GM21423 (cell line): ENCODE results near the gene DENND2C.

ENCODE experiments used
- ATAC-seq: cut with Tn5 transposase; IDR thresholded peaks from one replicate; pipeline ENCODE4 v1.9.1; 2021; ENCODE audit warnings: mild to moderate bottlenecking, moderate library complexity; ENCODE audit not compliant: unreplicated experiment

DENND2C gene

DNA sequence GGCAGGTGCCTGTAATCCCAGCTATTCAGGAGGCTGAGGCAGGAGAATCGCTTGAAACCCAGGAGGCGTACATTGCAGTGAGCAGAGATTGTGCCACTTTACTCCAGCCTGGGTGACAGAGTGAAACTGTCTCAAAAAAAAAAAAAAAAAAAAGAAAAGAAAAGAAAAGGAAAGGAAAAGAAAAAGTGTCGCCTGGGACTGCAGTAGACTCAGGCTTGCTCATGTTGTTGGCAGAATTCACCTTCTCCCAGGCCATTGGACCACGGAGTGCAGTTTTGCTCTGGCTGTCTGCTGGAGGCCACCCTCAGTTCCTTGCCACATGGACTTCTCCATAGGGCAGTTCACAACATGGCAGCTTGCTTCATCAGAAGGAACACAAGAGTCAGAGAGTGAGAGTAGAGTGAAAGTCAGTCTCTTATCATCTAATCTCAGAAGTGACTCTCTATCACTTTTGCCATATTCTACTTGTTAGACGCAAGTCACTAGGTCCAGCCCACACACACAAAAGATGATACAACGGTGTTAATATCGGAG is 117.7 kb downstream of the DENND2C start:
- no peak for ATAC-seq

- no peak for ATAC-seq
These were observed 118.4 kb downstream of the DENND2C start for GRCh38 chr1:114551400-114551799.

DNA sequence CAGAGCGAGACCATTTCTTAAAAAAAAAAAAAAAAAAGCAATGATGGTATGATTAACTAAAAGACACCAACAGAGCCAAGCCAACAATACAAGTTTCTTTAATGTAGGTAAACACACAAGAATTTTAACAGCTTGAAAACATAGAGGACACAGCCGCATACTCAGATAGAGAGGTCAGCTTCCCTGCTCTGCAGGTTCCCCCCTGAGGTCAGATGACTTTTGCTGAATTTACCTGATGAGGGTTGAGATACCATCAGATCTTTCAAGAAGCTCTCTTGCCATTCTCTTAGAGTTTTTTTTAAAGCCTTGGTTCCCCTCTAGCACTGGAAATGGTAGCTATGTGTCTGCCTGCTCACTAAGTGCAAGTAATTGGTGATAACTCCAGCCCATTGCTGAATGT is 119.5 kb downstream of the DENND2C start:
- no peak for ATAC-seq

DNA sequence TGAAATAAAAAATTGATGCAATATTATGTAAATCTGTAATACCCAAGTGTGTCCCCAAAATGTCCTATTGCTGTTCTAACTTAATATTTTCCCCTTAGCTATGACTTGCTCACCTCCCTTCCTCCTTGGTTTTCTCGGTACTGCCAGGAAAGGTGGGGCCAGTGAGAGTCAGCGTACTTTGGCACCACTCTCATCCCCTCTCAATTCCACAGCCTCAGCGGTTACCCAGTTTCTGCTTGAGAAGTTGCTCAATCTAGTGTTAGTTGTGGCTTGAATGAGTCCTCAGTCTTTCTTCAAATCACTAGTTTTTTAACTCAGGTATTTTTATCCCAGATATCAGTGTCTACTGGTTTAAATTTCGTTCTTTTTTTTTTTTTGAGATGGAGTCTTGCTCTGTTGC is 120.7 kb downstream of the DENND2C start:
- no peak for ATAC-seq

GRCh38 chr1:114547076-114547475 is 122.8 kb downstream of the DENND2C start:
- ATAC-seq = no peak

- no peak for ATAC-seq
These were observed 124.1 kb downstream of the DENND2C start for GRCh38 chr1:114545796-114546195.

DNA sequence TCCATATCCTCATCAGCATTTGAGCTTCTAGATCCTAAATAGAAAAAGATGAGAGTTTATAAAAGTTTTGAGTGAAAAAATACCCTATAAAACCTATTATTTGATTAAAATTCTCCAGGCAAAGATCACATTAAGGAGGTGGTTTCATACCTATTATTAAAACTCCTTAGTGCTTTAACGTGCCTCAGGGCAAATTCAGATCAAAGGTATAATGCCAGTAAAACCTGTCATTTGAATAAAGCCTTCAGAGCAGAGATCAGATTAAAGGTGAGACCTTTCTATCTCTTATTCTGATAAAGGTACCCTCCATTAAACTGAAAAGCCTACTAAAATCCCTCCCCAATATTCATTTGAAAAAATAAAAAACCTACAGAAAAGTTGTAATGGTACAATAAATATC is 124.5 kb downstream of the DENND2C start:
- no peak for ATAC-seq

GRCh38 chr1:114540821-114541220 is 129.0 kb downstream of the DENND2C start:
- ATAC-seq = no peak

- no peak for ATAC-seq
These were observed 129.6 kb downstream of the DENND2C start for GRCh38 chr1:114540272-114540671.

DNA sequence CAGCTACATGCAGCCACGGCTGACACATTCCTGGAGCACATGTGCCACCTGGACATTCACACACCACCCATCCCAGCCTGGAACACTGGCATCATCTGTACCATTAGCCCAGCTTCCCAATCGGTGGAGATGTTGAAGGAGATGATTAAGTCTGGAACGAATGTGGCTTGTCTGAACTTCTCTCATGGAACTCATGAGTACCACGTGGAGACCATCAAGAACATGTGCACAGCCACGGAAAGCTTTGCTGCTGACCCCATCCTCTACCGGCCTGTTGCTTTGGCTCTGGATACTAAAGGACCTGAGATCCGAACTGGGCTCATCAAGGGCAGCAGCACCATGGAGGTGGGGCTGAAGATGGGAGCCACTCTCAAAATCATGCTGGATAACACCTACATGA is 133.8 kb downstream of the DENND2C start:
- no peak for ATAC-seq

GRCh38 chr1:114535401-114535800 is 134.4 kb downstream of the DENND2C start:
- no peak for ATAC-seq
